HG02798 (cell line): ENCODE data around the gene SMAD7.

ENCODE experiments used
- ATAC-seq: cut with Tn5 transposase; IDR thresholded peaks from one replicate; pipeline ENCODE4 v1.9.1; 2021; ENCODE audit warnings: mild to moderate bottlenecking; ENCODE audit not compliant: unreplicated experiment, poor library complexity

SMAD7 gene

GRCh38 chr18:48947560-48947959 is 3.2 kb downstream of the SMAD7 start:
- no peak for ATAC-seq

DNA sequence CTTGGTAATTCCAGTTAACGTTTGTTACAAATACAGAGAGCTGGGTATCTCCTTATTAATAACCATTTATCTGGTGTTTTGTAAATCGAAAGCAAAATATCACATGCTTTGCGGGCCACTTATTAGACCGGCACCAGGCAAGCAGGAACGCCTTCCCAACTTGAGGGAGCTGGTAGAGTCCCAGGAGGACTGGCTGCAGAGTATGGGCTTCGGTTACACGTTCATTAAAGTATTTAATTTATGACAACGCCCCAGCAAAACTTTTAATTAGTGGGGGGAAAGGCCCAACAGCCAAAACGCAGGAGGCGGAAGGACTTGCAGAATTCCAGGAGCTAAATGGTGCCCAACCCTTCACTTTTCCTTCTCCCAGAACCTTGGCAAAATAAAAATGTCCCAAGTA is 3.7 kb downstream of the SMAD7 start:
- no peak for ATAC-seq

DNA sequence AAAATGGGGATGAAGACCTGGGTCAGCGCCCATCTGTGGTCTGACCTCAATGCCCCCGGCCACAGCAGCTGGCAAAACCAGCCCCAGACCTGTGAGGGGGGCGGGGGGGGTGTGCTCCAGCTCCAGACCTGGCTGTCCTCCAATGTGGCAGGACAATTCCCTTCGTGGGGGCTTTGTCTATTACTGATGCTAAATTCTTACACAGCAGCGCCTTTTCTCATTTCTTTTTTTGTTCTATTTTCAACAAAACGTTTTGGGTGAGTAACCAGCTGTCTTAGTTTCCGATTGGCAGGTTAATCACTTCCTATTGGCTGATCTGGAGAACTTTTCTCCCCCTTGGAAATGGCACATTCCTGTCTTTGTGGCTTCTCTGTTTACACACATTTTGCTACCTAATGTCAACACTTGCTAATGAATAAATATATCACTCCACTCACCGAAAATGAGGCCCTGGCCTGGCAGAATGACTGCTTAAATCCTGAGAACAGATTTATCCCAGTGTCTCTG is 4.4 kb downstream of the SMAD7 start:
- no peak for ATAC-seq

- no peak for ATAC-seq
These were observed 4.9 kb downstream of the SMAD7 start for GRCh38 chr18:48945953-48946217.

DNA sequence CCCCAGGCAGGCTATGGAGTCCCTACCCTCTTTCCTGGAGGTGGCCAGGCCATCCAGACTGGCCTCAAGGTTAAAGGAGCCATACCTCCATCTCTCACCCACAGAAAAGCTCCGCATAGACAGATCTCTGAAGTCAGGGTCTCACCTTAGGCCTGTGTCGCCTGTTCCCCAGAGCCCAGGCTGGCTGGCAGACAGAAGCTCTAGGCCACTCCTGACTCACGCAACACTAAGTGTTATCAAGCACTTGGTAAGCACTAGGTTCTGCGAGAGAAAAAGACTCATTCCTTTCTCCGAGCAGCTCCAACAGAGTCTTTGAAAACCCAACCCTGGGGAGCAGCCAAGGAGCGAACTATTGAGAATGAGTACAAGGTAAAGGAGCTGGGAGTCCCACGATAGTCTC is 6.1 kb downstream of the SMAD7 start:
- no peak for ATAC-seq

GRCh38 chr18:48943736-48944527 is 6.8 kb downstream of the SMAD7 start:
- ATAC-seq = no peak

DNA sequence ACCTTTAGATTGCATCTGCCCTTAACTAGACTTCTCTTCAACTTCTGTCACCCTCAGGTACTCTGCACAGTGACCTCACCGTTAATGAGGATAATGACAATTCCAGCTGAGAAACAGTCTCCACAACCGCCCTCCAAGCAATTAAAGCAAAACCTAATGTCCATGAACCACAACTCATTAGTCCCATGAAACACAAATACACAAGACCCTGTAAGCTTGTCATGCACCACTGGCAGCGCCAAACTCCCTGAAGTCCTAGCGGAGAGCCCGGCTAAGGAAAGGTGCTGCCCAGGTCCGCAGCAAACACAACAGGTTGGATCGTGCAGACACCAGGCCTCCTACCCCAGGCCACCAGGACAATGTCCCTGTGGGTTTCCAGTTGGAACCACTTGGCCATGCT is 7.4 kb downstream of the SMAD7 start:
- ATAC-seq = no peak

GRCh38 chr18:48942554-48943261 is 8.1 kb downstream of the SMAD7 start:
- no peak for ATAC-seq

DNA sequence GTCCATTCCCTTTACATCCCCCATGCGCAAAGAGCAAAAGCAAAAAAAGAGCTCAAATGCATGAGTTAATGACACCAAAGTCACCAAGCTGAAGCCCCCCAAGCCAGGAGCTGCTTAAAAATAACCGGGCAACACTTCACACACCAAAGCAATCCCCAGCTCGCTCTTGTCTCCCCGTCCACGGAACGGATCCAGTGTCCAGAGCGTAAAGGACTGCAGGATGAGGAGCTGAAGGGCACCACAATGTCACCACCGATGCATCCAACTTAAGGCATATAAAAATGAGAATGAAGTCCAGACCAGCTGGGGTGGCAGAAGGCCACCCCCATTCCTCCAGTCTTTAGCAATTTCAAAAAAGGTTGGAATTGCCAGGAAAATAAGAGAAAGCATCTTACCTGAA is 8.7 kb downstream of the SMAD7 start:
- no peak for ATAC-seq

- ATAC-seq = no peak
These were observed 9.1 kb downstream of the SMAD7 start for GRCh38 chr18:48941672-48942071.

- ATAC-seq = peak; percentile 44
These were observed 9.7 kb downstream of the SMAD7 start for GRCh38 chr18:48940854-48941611.

DNA sequence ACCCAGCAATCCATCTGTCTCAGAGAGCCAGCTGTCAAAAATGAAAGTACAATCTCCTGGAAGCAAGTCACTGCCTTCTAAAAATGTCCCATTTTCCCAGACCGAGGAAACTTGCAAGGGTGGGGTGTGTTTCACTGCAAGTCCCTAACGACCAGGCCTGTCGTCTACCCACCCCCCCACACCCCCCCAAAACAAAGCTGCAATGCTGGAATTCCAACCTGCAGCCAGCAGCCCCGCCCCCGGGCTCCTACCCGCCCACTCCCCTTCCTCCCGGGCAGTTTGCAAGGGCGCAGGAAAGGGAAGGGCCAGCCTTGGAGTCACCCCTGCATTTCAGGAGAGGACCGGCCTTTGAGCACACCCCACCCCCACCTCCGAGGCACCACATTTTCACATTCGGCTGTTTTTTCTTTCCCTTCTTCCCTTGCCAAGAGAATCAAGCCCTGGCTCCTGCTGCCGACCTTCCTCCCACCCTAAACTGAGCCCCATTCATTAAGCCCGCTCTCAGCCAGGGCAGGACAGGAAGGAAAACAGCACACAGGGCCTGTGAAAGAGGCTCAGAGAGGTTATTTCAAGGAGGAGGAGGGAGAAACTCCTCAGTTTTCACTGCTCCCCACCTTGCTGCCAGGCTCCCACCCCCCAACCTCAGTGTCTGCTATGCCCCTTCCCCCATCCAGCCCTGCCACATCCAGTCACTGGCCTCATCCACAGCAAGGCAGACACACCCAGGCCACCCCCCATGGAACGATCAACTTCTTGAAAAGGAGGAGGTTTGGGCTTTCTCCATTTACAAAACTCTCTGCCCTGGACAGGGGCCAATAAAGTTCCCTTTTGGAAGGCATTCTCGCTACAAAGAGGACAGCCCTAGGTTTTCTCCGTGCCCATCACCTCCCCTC is 11.3 kb downstream of the SMAD7 start:
- ATAC-seq = no peak

DNA sequence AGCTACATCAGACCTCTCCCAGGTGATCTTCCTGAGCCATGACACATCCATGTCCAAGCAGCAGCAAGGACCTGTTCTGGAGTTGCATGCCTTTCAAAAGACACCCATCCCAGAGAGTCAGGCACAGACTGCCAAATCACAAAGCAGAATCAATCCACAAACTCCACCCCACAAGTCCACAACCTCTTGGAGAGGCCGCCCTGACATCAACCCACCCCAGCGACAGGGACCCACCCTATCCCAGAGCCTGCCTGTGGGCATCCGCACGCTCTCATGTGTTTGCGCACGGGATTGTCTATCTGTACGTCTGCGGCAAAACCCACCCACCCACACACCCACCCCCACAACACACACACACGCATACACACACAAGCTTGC is 11.9 kb downstream of the SMAD7 start:
- no peak for ATAC-seq

GRCh38 chr18:48937869-48938750 is 12.7 kb downstream of the SMAD7 start:
- no peak for ATAC-seq

DNA sequence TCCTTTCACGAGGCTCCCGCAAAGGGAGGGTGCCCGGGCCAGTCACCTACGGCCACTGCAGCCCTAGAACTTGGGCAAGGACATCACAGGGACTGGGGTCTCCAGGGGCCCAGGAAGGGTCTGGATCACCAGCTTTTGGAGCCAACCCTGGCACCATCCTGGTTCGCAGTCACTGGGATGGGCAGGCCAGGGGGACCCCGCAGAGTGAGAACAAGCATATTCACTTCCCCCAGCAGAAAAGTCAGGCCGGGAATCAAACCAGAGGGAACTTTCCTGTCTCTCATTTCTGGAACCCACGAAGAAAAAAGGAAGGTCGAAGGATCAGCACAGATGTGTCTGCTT is 15.4 kb downstream of the SMAD7 start:
- no peak for ATAC-seq

- ATAC-seq = peak; percentile 61
These were observed 15.9 kb downstream of the SMAD7 start for GRCh38 chr18:48934723-48935432.

DNA sequence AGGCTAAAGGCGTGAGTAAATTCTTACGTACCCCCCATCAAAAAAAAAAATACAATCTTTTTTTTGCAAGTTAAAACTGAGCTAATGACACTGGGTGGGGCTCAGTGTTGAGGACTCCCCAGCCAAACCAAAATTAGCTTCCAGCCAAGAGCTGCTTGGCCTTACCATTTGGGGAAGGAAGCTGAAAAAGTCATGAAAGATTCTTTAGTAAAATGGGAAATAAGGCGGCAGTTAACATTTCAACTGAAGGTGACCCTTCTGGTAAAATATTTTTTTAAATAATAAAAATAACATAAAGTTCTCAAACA is 16.4 kb downstream of the SMAD7 start:
- no peak for ATAC-seq

GRCh38 chr18:48933578-48934414 is 17.0 kb downstream of the SMAD7 start:
- ATAC-seq = no peak
